Measurements from ENCODE around the gene MAST1. TPM values are rescaled to one million over a fixed set of nuclear protein-coding genes. Genes with fewer than 3 reads are reported as not detected.
A peak's percentile ranks its signal among the peaks of the same experiment; 100 is the strongest.

Gene MAST1
- total RNA-seq, 4 donors from 2014 or later, result 5.9 to 20.8 (median 10.3) TPM

GRCh38 chr19:12890787-12891552, 52.7 kb downstream of the MAST1 start, which contains the start of gene GCDH:
GCDH (plus strand) TSS chr19:12891160; CDS start chr19:12891305, 145 bp downstream.
- intact Hi-C loops (cut with DNase I; ENCODE audit: low total_unique reads), result no loop called here
- WGBS, 2 donors, result 0 to 1% methylated on average over 44 to 47 of the region's 49 CpGs
- TF ChIP-seq POLR2A (IDR thresholded peaks at IDR 0.05) (peak in 1 of 2 donors; percentile 19), CTCF (IDR thresholded peaks at IDR 0.05) (no peak)
- peak within 1 kb of the TSS; percentile 77 for H3K4me3 ChIP-seq (ENCODE audit: low read depth, poor library complexity, severe bottlenecking)
- DNase-seq (ENCODE audit: low spot score in 2 of 2), result peak; percentile 99

- DNase-seq (ENCODE audit: low spot score in 2 of 2), result no peak
- no peak for TF ChIP-seq POLR2A (IDR thresholded peaks at IDR 0.05)
- TF ChIP-seq CTCF (IDR thresholded peaks at IDR 0.05), result no peak
- WGBS, 2 donors, result 4 to 7% methylated on average over 17 to 25 of the region's 26 CpGs
- H3K4me3 ChIP-seq (ENCODE audit: low read depth, poor library complexity, severe bottlenecking), result peak overlapping the region; percentile 77
- intact Hi-C loops (cut with DNase I; ENCODE audit: low total_unique reads), result no loop called here
These were observed 53.3 kb downstream of the MAST1 start for GRCh38 chr19:12891553-12892021.

- intact Hi-C loops (cut with DNase I; ENCODE audit: low total_unique reads), result no loop called here
- DNase-seq (ENCODE audit: low spot score in 2 of 2), result no peak
- H3K4me3 ChIP-seq (ENCODE audit: low read depth, poor library complexity, severe bottlenecking), result no peak overlapping the region
- no peak for TF ChIP-seq CTCF (IDR thresholded peaks at IDR 0.05)
- no peak for TF ChIP-seq POLR2A (IDR thresholded peaks at IDR 0.05)
- 90 to 99% methylated on average over 5 of the region's 5 CpGs for WGBS, 2 donors
These were observed 55.3 kb downstream of the MAST1 start for GRCh38 chr19:12893582-12893981.

- 95 to 98% methylated on average over 10 to 14 of the region's 17 CpGs for WGBS, 2 donors
- intact Hi-C loops (cut with DNase I; ENCODE audit: low total_unique reads), result no loop called here
- H3K4me3 ChIP-seq (ENCODE audit: low read depth, poor library complexity, severe bottlenecking), result no peak overlapping the region
- no peak for DNase-seq (ENCODE audit: low spot score in 2 of 2)
- no peak for TF ChIP-seq POLR2A (IDR thresholded peaks at IDR 0.05)
- no peak for TF ChIP-seq CTCF (IDR thresholded peaks at IDR 0.05)
These were observed 58.1 kb downstream of the MAST1 start for GRCh38 chr19:12896460-12896859.

GRCh38 chr19:12899891-12900518, 61.7 kb downstream of the MAST1 start:
- WGBS, 2 donors, result 84 to 90% methylated on average over 10 of the region's 10 CpGs
- TF ChIP-seq CTCF (IDR thresholded peaks at IDR 0.05) (no peak), POLR2A (IDR thresholded peaks at IDR 0.05) (no peak)
- intact Hi-C loops (cut with DNase I; ENCODE audit: low total_unique reads), result no loop called here
- H3K4me3 ChIP-seq (ENCODE audit: low read depth, poor library complexity, severe bottlenecking), result no peak overlapping the region
- DNase-seq (ENCODE audit: low spot score in 2 of 2), result no peak
